Islet of Langerhans (tissue), 1 donor: ENCODE data around the gene SNRPD2.
"Not testable (repeated sequence)": the region's sequence is repeated elsewhere in the genome, so short reads cannot be mapped to it uniquely, and the experiment has no call there.

Experiments
- FAIRE-seq: peaks from one replicate; lab custom pipeline; 2011; peaks lifted over from hg19 to GRCh38; lab: Jason Lieb, UNC

The SNRPD2 gene

DNA sequence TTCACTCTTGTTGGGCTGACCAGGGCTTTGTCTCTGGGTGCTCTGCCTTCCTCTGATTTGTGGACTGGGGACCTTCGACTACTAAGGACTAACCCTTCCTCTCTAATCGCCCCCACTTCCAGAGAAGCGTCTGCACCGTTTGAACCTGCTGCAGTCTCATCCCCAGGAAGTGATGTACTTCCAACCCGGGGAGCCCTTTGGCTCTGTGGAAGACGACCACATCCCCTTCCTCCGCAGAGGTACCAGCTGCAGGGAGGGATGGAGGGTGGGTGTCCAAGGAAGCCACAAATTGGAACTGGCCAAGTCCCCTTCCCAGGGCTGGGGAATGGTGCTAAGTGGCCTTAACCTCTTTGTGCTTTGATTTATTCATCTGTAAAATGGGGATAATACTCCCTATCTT lies 9.9 kb upstream of the SNRPD2 start:
- FAIRE-seq = no peak

DNA sequence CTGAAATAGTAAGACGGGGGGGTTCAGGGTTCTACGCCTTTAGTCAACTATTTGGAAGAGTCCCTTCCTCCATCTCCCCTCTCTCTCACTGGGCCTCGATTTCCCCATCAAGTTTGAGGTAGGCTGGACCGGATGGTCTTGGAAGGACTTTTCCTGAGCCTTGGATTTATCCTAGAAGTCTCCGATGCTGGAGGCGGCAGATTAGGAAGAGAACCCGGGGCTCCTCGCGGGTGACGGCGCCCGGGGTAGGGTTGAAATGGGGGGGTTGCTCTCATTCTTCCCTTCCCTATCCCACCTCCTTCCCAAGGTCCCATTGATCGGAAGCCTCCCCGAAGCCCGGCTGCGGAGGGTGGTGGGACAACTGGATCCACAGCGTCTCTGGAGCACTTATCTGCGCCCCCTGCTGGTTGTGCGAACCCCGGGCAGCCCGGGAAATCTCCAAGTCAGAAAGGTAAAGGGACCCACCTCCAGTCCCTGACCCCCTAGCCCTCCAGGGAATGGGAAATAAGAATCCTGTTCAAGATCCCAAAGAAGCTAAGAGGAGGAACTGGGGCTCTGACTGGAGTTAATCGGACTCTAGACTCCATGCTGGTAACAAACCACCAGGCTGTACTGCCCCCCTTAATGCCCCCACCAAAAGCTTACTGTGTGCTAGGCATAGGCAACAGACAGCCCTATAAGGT lies 1.5 kb upstream of the SNRPD2 start:
- FAIRE-seq = no peak

DNA sequence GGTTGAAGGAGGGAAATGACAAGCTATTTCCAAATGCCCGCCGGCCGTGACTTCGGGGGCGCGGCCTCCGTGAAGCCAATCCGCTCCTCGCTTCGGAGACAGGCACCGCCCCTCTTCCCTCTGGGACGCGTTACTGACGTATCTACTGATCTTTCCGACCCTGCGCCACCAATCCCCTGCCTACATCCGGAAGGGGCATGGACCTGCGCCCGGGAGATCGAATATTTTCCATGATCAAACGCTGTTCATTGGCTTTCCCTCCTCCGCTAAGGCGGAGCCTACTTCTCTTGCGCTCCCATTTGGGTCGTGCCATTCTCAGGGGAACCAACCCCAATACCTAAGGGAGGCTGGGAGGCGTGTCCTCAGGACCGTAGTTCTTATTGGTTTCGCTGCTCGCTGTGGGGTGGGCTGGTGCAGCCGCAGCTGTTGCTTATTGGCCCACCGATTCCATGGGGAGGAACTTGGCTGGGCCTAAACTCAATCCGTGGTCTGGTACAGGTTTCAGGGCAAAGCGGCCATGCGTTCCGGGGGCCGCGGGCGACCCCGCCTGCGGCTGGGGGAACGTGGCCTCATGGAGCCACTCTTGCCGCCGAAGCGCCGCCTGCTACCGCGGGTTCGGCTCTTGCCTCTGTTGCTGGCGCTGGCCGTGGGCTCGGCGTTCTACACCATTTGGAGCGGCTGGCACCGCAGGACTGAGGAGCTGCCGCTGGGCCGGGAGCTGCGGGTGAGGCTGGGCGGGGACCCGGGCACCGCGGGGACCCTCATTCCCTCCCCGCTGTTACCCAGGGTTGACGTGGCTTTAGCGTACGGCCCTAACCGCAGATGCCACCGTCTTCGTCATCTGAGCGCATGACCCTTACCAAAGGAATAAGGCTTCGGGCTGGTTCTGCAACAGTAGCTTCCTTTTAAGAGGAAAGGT lies 693 bp upstream of the SNRPD2 start, which contains the start of gene QPCTL:
Gene QPCTL (plus strand): TSS at position 480 of the 919 bp plus-strand sequence. CDS start 38 bp downstream, at position 518.
- peak; percentile 98 for FAIRE-seq

DNA sequence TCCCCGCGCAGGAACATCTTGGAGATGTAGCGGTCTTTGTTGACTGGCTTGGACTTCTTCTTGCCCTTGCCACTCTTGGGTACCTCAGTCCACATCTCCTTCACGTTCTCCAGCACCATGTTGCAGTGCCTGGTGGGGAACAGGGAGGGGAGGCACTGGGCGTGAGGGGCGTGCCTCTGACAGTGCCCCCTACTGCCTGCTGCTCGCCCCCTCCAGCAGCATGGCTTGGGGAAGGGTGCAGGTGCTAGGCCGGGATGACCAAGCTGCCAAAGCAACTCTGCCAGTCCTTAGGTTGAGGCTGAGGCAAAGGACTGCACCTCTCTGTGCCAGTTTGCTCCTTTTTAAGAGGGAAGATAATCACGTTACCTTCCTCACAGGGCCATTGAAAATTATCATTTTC lies 4.2 kb downstream of the SNRPD2 start:
- FAIRE-seq = no peak

DNA sequence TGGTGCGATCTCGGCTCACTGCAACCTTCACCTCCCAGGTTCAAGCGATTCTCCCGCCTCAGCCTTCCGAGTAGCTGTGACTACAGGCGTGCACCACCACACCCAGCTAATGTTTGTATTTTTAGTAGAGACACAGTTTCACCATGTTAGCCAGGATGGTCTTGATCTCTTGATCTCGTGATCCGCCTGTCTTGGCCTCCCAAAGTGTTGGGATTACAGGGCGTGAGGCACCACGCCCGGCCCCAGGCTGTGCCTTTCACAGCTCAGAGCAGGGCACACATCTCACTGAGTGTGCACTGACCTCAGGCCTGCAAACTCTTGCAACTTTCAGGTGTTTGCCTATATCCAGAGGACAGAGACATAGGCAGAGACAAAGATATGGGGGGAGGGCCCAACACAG lies 6.7 kb downstream of the SNRPD2 start:
- FAIRE-seq = not testable (repeated sequence)

DNA sequence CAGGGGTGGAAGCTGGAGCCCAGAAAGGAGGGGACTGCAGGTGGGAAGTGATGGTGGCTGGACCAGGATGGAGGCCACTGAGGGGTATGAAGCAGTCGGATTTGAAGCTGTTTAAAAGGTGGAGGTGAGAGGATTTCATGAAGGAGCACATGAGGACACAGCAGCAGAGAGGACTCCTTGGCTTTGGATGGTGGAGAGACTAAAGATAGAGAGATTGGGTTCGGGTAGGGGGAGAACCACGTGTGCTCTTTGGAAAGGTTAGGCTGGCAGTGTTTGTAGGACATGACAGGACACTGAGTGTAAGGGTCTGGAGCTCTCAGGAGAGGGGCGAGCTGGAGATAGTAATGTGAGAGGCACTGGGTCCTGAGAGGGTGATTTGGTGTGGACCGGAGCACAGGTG lies 8.8 kb downstream of the SNRPD2 start:
- no peak for FAIRE-seq

DNA sequence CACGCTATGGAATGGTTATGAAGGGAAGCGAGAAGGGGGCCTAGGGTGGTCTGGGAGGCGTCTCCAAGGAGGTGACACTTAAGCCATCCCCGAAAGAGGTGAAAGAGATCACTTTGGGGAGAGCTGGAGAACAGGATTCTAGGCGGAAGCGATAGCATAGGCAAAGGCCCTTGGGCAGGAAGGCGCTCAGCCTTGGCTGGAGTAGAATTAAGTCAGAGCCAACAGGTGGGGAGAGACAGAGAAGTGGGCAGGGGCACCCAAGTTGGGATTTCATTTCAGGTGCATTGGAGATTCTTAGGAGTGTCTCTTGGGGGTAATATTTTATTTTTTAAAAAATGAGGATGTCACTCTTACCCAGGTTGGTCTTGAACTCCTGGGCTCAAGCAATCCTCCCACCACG lies 9.6 kb downstream of the SNRPD2 start:
- FAIRE-seq = no peak

DNA sequence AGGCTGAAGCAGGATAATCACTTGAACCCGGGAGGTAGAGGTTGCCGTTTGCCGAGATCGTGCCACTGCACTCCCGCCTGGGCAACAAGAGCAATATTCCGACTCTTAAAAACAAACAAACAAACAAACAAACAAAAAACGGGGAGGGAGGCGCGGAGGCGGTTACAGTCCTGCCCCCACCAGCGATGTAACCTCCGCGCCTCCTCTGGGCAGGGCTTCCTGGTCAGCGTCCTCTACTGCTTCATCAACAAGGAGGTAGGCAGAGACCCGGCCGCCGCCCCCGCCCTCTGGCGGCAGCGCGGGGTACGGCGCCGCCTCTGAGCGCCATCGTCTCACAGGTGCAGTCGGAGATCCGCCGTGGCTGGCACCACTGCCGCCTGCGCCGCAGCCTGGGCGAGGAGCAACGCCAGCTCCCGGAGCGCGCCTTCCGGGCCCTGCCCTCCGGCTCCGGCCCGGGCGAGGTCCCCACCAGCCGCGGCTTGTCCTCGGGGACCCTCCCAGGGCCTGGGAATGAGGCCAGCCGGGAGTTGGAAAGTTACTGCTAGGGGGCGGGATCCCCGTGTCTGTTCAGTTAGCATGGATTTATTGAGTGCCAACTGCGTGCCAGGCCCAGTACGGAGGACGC lies 10.2 kb downstream of the SNRPD2 start:
- no peak for FAIRE-seq

DNA sequence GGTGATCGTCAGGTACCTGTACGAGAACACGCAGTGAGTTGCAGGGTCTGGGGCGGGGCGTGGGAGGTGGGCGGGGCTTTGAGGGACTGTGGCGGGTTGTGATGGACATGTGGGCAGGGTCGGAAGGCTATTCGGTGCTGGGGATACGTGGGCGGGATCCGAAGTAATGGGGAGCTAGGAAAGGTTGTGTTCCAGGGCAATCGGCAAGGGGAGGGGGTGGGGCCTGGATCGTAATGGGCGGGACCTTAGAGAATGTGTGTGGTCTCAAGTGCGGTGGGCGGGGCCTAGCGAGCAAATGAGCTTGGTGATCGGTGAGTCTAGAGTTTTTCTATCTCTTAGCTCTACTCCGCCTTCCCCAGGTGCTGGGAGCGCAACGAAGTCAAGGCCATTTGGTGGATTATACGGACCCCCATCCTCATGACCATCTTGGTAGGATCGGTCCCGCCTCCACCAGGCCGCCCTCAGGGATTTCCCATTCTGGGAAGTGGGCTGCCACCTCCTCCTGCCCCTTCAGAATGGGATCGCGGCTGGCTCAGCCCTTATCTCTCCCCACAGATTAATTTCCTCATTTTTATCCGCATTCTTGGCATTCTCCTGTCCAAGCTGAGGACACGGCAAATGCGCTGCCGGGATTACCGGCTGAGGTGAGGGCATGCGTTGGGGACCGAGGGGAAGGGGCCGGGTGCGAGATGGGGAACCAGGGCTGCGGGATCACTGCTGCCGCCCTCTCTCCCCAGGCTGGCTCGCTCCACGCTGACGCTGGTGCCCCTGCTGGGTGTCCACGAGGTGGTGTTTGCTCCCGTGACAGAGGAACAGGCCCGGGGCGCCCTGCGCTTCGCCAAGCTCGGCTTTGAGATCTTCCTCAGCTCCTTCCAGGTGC lies 14.2 kb downstream of the SNRPD2 start:
- FAIRE-seq = no peak

DNA sequence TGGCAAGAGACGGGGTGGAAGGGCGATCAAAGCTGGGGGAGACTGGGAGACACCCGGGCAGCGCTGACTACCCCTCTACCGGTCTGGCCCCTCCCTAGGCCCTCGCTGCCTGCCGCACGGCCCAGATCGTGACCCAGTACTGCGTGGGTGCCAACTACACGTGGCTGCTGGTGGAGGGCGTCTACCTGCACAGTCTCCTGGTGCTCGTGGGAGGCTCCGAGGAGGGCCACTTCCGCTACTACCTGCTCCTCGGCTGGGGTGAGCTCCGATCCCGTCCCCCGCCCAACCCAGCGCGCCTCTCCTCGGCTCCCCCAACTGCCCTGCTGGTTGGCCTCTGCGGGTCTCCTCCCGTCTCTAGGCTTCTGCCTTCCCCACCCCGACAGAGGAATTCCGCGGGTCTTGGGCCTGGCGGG lies 14.9 kb downstream of the SNRPD2 start:
- FAIRE-seq = no peak

DNA sequence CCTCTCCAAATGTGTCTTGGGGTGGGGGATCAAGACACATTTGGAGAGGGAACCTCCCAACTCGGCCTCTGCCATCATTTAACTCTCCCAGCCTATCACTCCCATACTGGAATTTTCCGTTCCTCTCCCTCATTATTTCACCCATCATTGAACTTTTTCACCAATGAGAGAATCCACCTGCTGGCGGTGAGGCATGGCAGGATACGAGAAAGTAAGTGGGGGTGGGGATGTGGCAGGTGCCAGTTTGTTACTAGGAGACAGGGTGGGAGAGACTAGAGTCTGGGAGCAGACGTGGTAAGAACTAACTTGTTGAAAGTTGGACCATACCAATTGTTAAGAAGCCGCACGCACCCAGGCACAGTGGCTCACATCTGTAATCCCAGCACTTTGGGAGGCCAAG lies 16.8 kb downstream of the SNRPD2 start:
- no peak for FAIRE-seq

DNA sequence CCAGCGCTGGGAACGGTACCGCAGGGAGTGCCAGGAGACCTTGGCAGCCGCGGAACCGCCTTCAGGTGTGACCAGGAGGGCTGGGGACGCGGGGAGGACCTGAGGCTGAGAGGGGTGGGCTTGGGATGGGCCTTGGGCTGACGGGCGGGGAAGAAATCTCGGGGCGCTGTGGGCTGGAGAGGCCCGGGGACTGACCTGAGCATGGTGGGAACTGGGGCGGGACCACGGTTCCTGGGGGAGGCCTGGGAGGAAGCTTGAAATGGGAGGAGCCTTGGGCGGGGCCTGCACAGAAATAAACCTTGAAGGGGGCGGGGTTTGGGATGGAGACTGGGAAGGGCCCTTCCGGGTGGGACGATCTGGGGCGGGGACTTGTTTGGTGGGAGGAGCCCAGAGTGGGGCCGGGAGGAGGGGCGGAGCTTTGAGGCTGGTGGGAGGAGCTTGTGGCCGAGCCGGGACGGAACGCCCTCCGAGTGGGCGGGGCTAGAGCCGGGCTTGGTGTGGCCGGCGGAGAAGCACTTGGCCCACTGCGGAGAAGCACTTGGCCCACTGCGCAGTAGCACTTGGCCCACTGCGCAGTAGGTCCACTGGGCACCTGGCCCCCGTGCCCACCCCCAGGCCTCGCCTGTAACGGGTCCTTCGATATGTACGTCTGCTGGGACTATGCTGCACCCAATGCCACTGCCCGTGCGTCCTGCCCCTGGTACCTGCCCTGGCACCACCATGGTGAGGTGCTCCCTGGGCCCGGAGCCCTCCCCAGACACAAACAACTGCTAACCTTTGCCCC lies 20.9 kb downstream of the SNRPD2 start:
- no peak for FAIRE-seq

DNA sequence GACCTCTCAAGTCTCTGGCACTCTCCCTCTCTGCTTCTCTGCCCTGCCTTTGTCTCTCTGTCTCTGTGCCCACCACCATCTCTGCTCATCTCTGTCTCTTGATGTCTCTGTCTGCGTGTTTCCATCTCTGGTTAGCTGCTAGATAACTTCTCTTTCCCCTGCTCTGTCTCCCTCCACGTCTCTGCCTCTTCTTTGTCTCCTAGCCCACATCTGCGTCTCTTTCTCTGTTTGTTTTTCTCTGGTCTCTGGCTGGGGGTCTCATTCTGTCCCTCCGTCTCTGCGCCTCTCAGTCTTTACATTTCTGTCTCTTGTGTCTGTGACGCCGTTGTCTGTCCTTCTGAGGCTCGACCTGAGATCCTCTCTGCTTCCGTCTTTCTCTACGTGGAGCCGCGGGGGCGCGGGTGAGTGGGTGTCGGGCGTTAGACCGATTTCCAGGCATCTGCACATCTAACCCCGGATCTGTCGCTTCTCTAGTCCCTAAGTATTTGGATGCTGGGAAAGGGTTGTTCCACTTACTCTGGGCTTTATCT lies 23.3 kb downstream of the SNRPD2 start:
- FAIRE-seq = no peak

DNA sequence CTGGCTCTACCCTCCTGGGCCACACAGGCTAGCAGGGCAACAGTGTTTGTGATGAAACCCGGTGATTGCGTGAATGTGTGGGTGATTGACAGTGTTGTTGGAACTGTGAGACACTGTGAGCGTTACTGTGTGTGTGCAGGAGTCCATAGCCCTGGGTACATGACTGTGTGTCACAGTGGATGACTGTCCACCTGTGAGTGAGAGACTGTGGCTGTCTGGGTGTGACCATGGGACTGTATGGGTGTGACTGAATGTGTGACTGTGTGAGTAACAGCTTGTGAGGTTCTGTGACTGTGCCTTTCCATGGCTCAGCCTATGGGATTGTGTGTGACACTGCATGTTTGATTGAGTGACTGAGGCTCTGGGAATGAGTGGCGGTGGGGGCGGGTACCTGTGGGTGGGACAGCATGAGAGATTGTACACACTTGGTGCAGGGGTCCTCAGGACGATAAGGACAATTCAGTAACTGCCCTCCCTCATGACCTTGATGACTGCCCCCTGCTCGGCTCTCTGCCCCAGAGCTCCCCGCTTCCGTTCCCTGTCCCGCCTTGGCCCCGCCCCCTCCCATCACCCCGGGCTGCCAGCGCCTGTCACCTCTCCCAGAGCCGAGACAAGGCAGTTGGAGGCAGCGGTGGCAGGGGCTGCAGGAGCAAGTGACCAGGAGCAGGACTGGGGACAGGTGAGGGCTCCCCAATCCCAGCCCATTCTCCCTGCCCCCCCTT lies 24.0 kb downstream of the SNRPD2 start, which contains the start of gene GIPR:
Gene GIPR (plus strand): TSS at position 602 of the 722 bp plus-strand sequence. CDS start 1,300 bp downstream, outside the sequence.
- FAIRE-seq = no peak

DNA sequence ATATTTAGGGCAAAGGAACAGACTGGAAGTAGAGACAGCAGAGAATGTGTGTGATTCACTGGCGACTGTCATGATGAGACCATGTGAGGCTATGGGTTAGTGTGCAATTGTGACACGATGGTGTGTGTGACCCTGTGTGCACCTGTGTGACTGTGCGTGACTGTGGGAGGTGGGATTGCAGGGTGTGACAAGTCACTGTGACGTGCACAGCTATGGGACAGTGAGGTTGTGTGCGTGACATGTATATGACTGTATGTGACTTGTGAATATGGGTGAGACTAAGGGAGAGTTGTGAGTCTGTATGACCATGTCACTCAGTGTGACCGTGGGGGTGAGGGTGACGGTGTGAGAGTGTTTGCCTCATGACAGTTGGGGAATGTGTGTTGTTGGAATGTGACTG lies 27.2 kb downstream of the SNRPD2 start:
- FAIRE-seq = no peak

DNA sequence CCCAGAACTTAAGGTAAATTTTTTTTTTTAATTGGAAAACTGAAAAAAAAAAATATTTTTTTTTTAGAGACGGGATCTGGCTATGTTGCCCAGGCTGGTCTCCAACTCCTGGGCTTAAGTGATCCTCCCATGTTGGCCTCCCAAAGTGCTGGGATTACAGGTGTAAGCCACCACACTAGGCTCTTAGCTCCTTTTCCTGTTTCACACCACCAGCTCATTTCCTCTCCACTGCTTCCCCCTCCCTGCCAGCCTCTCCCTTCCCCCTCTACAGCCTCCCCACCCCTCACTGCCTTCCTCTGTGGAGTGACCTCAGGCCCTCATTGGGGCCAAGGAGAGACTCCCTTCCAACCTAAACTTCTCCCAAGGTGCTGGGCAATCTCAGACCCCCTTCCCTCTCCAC lies 28.0 kb downstream of the SNRPD2 start:
- FAIRE-seq = no peak

DNA sequence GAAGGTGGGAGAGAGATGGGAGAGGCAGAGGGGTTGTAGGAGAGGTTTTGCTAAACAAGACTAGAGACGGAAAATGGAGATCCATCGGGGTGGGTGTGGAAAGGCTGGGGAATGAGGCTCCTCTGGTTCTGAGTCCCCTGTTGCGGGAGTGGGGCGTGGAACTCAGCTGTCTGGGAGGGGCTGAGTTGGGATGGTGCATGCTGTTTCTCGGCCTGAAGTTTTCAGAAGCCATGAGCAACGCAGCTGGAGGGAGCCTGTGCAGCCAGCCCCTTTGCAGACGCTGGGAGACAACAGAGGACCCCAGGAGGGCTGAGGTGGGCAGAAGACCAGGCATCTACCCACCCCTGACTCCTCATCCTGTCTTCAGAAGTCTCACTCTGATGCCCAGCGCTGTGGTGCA lies 31.1 kb downstream of the SNRPD2 start:
- FAIRE-seq = no peak

DNA sequence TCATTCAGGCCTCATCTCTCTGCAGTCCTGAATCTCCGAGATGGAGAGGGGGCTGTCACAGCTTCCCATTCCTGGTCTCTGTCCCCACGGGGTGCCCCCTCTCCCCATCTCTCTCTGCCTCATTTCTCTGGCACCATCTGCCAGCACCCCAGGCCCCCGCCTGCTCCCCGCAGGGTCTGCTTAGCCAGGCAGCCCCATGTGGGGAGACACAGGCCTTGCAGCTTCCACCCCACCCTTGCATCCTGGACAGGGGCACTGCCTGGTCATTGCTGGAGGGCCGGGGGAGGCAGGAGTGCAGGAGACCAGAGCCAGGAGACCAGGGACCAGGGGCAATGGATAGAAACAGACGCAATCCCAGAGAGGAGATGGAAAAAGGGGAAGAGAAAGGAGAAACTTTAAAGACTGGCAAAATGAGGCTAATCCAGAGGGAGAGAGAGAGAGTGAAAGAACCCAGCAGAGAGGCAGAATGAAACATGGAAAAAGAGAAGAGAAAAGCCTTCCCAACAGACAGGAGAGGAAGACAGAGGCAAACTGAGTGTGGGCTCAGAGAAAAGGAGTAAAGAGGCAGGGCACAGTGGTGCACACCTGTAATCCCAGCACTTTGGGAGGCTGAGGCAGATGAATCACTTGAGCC lies 32.5 kb downstream of the SNRPD2 start:
- no peak for FAIRE-seq

DNA sequence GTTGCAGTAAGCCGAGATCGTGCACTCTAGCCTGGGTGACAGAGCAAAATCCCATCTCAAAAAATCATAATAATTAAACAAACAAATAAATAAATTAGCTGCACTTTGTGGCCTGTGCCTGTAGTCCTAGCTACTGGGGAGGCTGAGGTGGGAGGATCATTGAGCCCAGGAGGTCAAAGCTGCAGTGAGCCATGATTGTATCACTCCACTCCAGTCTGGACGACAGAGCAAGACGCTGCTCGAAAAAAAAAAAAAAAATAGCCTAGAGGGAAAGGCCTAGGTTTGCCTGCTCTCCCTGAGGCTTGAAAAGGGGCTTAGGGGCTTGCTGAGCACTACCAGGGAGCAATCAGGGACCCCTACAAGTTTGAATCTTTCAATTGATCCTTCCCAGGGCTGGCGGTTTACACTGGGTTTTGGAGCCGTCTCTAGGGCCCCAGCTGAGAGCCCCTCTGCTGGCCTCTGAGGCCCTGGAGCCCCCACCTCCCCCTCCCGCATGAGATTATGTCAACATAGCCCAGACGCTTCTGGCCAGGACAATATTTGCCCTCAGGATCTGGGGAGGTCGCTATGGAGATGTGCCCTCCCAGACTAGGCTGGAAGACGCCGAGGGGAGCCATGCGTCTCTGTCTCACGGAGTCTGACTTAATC lies 34.1 kb downstream of the SNRPD2 start:
- FAIRE-seq = peak; percentile 21
